ENCODE data around the gene MXD3.

DNA sequence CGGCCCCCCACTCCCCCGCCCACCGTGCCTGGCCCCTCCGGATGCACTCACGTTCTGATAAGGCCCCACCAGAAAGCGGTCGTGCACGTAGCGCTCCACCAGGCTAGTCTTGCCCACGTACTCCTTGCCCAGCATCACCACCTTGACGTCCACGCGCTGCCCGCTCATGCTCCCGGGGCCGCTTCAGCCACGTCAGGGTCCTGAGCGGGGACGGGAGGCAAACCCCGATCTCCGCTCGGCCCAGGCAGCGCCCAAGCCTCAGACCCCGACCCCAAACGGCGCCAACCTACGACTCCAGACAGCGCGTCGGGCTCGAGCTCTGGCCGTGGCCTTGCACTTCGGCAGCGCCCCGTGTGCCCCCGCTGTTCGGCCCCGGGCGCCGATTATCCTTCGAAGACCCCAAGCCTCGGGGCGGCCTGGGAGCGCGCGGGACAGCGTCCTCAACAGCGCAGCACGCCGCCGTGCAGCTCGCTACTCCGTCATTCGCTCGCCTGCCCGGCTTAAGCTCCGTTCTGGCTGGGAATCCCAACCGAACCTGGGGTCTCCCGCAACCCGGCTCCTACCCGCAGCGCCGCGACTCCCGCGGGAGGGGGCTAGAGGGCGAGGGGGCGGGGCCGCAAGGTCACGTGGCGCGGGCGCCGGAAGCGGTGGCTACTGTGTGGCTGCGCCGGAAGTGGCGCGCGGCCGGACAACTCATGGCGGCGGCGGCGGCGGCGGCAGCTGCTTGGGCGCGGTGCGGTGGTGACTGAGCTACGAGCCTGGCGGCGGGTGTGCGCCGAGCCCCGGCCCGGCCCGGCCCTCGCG is 8.4 kb downstream of the MXD3 start, which contains the start of the genes PRELID1 and RAB24:
- TF ChIP-seq, protein P1, sequence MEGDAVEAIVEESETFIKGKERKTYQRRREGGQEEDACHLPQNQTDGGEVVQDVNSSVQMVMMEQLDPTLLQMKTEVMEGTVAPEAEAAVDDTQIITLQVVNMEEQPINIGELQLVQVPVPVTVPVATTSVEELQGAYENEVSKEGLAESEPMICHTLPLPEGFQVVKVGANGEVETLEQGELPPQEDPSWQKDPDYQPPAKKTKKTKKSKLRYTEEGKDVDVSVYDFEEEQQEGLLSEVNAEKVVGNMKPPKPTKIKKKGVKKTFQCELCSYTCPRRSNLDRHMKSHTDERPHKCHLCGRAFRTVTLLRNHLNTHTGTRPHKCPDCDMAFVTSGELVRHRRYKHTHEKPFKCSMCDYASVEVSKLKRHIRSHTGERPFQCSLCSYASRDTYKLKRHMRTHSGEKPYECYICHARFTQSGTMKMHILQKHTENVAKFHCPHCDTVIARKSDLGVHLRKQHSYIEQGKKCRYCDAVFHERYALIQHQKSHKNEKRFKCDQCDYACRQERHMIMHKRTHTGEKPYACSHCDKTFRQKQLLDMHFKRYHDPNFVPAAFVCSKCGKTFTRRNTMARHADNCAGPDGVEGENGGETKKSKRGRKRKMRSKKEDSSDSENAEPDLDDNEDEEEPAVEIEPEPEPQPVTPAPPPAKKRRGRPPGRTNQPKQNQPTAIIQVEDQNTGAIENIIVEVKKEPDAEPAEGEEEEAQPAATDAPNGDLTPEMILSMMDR (IDR thresholded peaks at IDR 0.05), result peak in 2 of 6 experiments; percentile 19 to 34
- TF ChIP-seq POLR2A (IDR thresholded peaks at IDR 0.05), result peak in 1 of 2 donors; percentile 71
